Nephron (organoid): Measurements from ENCODE around the gene FOSL2.

Source experiments
- H3K27ac Mint-ChIP-seq, 3 experiments: 2 replicates each; pipeline ENCODE4 v1.8.0; 2020; ENCODE audit warnings: mixed read lengths in 3 of 3, mild to moderate bottlenecking in 2 of 3, moderate library complexity in 1 of 3
- H3K27me3 Mint-ChIP-seq: 2 replicates; pipeline ENCODE4 v1.8.0; 2021; ENCODE audit warnings: low read depth, mild to moderate bottlenecking, moderate library complexity, mixed read lengths
- H3K36me3 Mint-ChIP-seq: 2 replicates; pipeline ENCODE4 v1.8.0; 2020; ENCODE audit warnings: low read depth, mixed read lengths
- H3K4me1 Mint-ChIP-seq: 2 replicates; pipeline ENCODE4 v1.8.0; 2020; ENCODE audit warnings: mixed read lengths
- H3K4me3 Mint-ChIP-seq, 3 experiments: 2 replicates each; pipeline ENCODE4 v1.8.0; 2020; ENCODE audit warnings: mild to moderate bottlenecking in 3 of 3, mixed read lengths in 3 of 3, moderate library complexity in 2 of 3
- H3K9me3 Mint-ChIP-seq: 2 replicates; pipeline ENCODE4 v1.8.0; 2020; ENCODE audit warnings: mixed read lengths
- TF ChIP-seq, protein P1 (sequence below), 3 experiments: fragments of 200-600 bp; sonication (generic); IDR thresholded peaks; one replicate each; pipeline ENCODE4 v1.5.0; 2021; ENCODE audit warnings: antibody characterized with exemption in 3 of 3; ENCODE audit not compliant: unreplicated experiment in 3 of 3

Gene FOSL2

DNA sequence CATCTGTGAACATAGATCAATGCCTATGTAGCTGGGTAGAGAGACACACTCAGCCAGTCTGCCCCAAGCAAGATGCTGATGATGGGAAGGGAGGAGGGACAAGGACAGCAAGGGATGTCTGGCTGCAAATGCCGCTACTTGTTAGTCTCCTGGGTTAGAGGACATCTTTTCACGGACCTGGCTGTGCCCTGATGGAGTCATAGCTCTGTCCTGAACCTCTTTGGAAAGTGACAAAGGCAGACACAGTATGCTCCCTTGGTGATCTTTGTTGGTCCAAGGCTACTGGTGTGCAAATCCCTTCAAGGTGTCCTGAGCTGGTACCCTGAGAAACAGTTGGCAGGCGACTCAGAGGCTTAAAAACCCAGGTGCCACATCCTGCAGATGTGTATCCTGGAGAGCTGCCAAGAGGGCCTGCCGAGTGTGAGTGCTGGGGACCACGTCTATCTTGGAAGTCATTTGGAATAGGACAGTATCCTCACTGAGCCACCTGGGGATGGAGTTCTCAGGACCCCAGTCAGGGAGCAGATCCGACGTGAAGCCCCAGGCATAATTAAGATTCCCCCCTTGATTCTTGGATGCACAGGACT is 10.8 kb downstream of the FOSL2 start:
- H3K4me3 Mint-ChIP-seq, result no peak overlapping the region
- no peaks in the 10 kb centered on the region for H3K9me3 Mint-ChIP-seq
- TF ChIP-seq, protein P1, sequence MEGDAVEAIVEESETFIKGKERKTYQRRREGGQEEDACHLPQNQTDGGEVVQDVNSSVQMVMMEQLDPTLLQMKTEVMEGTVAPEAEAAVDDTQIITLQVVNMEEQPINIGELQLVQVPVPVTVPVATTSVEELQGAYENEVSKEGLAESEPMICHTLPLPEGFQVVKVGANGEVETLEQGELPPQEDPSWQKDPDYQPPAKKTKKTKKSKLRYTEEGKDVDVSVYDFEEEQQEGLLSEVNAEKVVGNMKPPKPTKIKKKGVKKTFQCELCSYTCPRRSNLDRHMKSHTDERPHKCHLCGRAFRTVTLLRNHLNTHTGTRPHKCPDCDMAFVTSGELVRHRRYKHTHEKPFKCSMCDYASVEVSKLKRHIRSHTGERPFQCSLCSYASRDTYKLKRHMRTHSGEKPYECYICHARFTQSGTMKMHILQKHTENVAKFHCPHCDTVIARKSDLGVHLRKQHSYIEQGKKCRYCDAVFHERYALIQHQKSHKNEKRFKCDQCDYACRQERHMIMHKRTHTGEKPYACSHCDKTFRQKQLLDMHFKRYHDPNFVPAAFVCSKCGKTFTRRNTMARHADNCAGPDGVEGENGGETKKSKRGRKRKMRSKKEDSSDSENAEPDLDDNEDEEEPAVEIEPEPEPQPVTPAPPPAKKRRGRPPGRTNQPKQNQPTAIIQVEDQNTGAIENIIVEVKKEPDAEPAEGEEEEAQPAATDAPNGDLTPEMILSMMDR (IDR thresholded peaks at IDR 0.05; ENCODE audit: unreplicated experiment in 3 of 3), result no peak
- H3K27ac Mint-ChIP-seq, result no peak overlapping the region
- peaks cover 16% of the 10 kb centered on the region for H3K36me3 Mint-ChIP-seq
- no peaks in the 10 kb centered on the region for H3K27me3 Mint-ChIP-seq
- H3K4me1 Mint-ChIP-seq, result peaks cover 41% of the 10 kb centered on the region

DNA sequence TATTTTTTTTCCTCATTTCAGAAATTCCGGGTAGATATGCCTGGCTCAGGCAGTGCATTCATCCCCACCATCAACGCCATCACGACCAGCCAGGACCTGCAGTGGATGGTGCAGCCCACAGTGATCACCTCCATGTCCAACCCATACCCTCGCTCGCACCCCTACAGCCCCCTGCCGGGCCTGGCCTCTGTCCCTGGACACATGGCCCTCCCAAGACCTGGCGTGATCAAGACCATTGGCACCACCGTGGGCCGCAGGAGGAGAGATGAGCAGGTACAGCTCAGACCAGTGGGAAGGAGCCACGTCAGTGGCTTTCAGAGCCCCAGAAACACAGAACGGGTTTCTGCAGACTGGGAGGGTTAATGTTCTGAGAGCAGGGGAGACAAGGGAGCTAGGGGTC is 11.4 kb downstream of the FOSL2 start:
- Mint-ChIP-seq H3K36me3 (peaks cover 21% of the 10 kb centered on the region), H3K4me1 (peaks cover 36% of the 10 kb centered on the region), H3K27ac (no peak overlapping the region), H3K9me3 (no peaks in the 10 kb centered on the region), H3K27me3 (no peaks in the 10 kb centered on the region), H3K4me3 (no peak overlapping the region)
- TF ChIP-seq, protein P1 (IDR thresholded peaks at IDR 0.05; ENCODE audit: unreplicated experiment in 3 of 3), result no peak

DNA sequence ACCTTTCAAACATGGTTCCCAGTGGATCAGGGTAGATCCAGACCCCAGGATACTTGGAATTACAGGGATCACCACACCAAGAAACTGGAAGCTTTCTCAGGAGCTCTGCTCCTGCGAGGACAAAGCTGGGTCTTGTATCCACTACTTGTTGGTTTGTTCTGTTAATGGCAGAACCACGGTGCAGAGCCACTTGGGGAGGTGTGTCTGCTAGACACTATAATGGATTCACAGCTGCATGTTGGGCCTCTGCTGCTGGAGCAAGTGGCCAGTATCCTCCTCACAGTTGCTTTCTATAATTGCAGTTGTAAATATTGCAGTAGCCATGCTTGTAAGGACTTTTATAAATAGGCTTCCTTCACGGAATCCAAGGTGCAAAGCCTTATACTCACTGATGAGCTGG is 12.9 kb downstream of the FOSL2 start:
- H3K36me3 Mint-ChIP-seq, result peaks cover 29% of the 10 kb centered on the region

DNA sequence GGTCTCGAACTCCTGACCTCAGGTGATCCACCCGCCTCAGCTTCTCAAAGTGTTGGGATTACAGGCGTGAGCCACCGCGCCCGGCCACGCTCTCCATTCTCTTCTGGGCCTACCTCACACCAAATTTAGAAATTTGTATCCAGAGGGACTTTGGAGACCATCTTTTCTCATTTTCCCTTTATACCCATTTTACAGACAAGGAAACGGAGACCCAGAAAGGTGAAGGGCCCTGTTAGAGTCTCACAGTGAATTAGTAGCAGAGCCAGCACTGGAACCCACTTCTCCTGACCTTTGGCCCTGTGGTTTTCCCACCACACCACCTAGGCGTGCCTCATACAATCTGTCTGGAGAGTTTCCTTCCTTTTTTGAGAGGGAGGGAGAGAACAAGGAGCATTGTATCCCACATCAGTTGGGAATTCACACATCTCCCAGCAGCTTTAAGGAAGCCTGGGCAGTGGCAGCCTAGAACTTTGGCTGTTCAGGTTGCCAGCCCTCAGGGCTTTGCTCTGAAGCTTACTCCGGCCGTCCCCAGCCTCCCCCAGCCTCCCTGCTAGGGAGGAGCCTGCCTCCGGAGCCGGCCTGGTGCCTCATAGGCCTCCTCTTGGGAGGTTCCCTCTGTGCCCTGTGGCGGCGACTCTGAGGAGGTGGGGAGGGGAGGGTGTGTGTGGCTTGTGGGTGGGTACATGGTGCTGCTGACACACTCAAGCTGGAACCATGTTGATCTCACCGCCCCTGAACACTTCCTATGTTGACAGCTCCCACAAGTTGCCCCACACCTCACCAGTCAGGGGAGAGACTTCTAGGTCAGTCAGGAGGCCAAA is 13.8 kb downstream of the FOSL2 start:
- TF ChIP-seq, protein P1 (IDR thresholded peaks at IDR 0.05; ENCODE audit: unreplicated experiment in 3 of 3), result no peak
- H3K27ac Mint-ChIP-seq, result no peak overlapping the region
- no peak overlapping the region for H3K4me3 Mint-ChIP-seq
- H3K27me3 Mint-ChIP-seq, result no peaks in the 10 kb centered on the region
- peaks cover 19% of the 10 kb centered on the region for H3K4me1 Mint-ChIP-seq
- H3K9me3 Mint-ChIP-seq, result no peaks in the 10 kb centered on the region
- peaks cover 37% of the 10 kb centered on the region for H3K36me3 Mint-ChIP-seq

More for the DNA sequence above, 12.9 kb downstream of the FOSL2 start:
- Mint-ChIP-seq H3K27me3 (no peaks in the 10 kb centered on the region), H3K27ac (no peak overlapping the region), H3K9me3 (no peaks in the 10 kb centered on the region), H3K4me3 (no peak overlapping the region), H3K4me1 (peaks cover 22% of the 10 kb centered on the region)
- TF ChIP-seq, protein P1 (IDR thresholded peaks at IDR 0.05; ENCODE audit: unreplicated experiment in 3 of 3), result no peak

DNA sequence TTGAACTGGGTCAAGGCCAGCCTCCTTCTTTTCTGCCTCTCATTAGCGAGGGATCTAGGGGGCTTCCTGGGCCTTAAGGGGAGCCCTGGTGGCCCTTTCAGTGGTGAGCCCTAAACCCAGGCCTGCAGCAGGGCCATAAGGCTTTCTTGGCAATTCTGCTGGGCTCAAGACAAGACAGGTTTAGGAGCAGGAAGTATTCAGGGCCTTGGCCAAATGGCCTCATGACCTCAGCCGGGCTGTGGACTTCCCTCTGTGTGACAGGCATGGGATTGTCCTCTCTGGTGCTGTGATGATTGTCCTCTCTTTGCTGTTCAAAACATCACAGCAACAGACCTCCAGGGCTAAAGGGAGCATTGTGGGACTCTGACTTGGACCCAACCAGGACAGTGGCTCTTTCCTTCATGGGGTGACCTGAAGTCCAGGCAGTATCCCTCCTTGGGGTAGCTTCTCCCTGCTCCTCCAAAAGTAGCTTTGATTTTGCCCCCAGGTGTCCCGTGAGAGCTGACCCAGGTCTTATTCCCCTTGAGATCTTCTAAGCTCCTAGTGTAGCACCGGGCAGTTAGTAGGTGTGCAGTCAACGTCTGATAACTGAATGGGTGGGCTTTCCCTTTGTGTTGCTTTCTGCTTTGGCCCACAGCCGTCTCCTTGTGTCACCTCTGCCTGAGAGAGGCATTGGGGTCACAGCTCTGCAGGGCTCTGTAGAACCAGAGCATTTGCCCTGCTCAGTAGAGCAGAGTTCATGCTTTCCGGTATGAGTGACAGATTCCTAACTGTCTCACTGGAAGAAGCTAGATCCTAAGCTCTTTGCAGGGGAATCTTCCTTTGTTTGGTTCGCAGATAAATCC is 14.7 kb downstream of the FOSL2 start:
- Mint-ChIP-seq H3K9me3 (no peaks in the 10 kb centered on the region), H3K4me3 (no peak overlapping the region), H3K4me1 (peaks cover 11% of the 10 kb centered on the region), H3K27me3 (no peaks in the 10 kb centered on the region), H3K36me3 (peaks cover 40% of the 10 kb centered on the region), H3K27ac (no peak overlapping the region)
- TF ChIP-seq, protein P1 (IDR thresholded peaks at IDR 0.05; ENCODE audit: unreplicated experiment in 3 of 3), result no peak
